DMS79 (cell line): Measurements from ENCODE around the gene TBC1D3C.
"Not testable (repeated sequence)": the region's sequence is repeated elsewhere in the genome, so short reads cannot be mapped to it uniquely, and the experiment has no call there.

Experiments
- DNase-seq: peaks from one replicate; lab custom pipeline; 2025; lab: John Stamatoyannopoulos, UW

TBC1D3C gene

GRCh38 chr17:38068534-38068933 lies at the start of gene TBC1D3C:
Gene TBC1D3C, minus strand, starts transcription at chr17:38068634. Its CDS starts 1,568 bp downstream, at chr17:38067066.
- DNase-seq, result not testable (repeated sequence)

DNA sequence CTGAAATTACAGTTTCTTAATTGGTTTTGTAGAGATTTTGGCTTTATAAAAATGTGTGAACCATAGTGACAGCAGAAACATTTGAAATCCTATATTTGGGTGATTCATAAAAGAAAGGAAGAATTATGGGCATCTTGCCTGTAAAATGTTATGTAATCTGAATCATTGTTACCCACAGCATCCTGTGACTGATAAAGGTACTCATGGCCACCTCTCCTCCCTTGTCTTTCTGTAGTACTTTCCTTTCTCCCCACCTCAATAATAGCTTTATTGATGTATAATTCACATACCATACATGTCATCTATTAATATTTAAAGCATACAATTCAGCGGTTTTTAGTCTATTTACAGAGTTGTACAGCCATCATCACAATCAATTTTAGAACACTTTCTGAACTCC lies 30.8 kb upstream of the TBC1D3C start:
- not testable (repeated sequence) for DNase-seq

- DNase-seq, result not testable (repeated sequence)
These were observed 25.7 kb upstream of the TBC1D3C start for GRCh38 chr17:38094059-38094694.

- DNase-seq, result not testable (repeated sequence)
These were observed 19.7 kb upstream of the TBC1D3C start for GRCh38 chr17:38088120-38088519.

GRCh38 chr17:38087344-38087743 lies 18.9 kb upstream of the TBC1D3C start:
- not testable (repeated sequence) for DNase-seq
